ENCODE results near the gene HTR6.

GRCh38 chr1:19688041-19688842, 23.6 kb downstream of the HTR6 start:
- TF ChIP-seq POLR2AphosphoS5 (IDR thresholded peaks at IDR 0.05) (no peak), CTCF (IDR thresholded peaks at IDR 0.05) (no peak), EP300 (IDR thresholded peaks at IDR 0.05; ENCODE audit: low read depth) (no peak), POLR2A (IDR thresholded peaks at IDR 0.05) (no peak)
